PC-9 (cell line): ENCODE data around the gene ZNF578. TPM values are rescaled to one million over a fixed set of nuclear protein-coding genes. Genes with fewer than 3 reads are reported as not detected.

Experiments
- BruUV-seq: library from RNA; stranded (reverse); fragments of 400-500 nt; replicated peaks from 2 replicates; lab custom pipeline; 2021; lab: Mats Ljungman, UMichigan
- CTCF ChIA-PET: fragments of 300-600 bp; sonication (Branson Sonifier 250); formaldehyde crosslinking; loops from one replicate; lab custom pipeline; 2022; ENCODE audit warnings: antibody characterized with exemption; lab: Charles Lee
- POLR2A ChIA-PET: fragments of 300-600 bp; sonication (Branson Sonifier 250); formaldehyde crosslinking; loops from one replicate; lab custom pipeline; 2022; ENCODE audit warnings: antibody characterized with exemption; ENCODE audit not compliant: unreplicated experiment; lab: Charles Lee
- DNase-seq, 2 experiments: peaks; one replicate each; pipeline versions ENCODE4 v3.0.0 to v3.0.0-alpha.2; 2015 to 2022; ENCODE audit warnings: mixed read lengths in 1 of 2
- H2AFZ ChIP-seq: fragments of 200-600 bp; sonication (generic); 2 replicates; pipeline ENCODE4 v1.8.1; 2017; ENCODE audit warnings: antibody characterized with exemption
- H3F3A ChIP-seq: fragments of 200-600 bp; sonication (generic); 2 replicates; pipeline ENCODE4 v1.8.1; 2017; ENCODE audit warnings: antibody characterized with exemption, mild to moderate bottlenecking, low read depth; ENCODE audit not compliant: insufficient read depth
- H3K27ac ChIP-seq: fragments of 200-600 bp; sonication (generic); 2 replicates; pipeline ENCODE4 v1.6.1; 2016; ENCODE audit warnings: mixed run types
- H3K27me3 ChIP-seq: fragments of 200-600 bp; sonication (generic); 2 replicates; pipeline ENCODE4 v1.6.1; 2016; ENCODE audit warnings: low read depth, mixed run types; ENCODE audit not compliant: insufficient read depth
- H3K36me3 ChIP-seq: fragments of 200-600 bp; sonication (generic); 2 replicates; pipeline ENCODE4 v1.6.1; 2016; ENCODE audit warnings: low read depth, mixed run types
- H3K4me1 ChIP-seq: fragments of 200-600 bp; sonication (generic); replicated peaks from 2 replicates; pipeline ENCODE4 v1.6.1; 2016; ENCODE audit warnings: mixed run types; ENCODE audit not compliant: insufficient read depth
- H3K4me2 ChIP-seq: fragments of 200-600 bp; sonication (generic); 2 replicates; pipeline ENCODE4 v1.6.1; 2017; ENCODE audit warnings: mixed run types
- H3K4me3 ChIP-seq: fragments of 200-600 bp; sonication (generic); 2 replicates; pipeline ENCODE4 v1.6.1; 2016; ENCODE audit warnings: mixed run types
- H3K79me2 ChIP-seq: fragments of 200-600 bp; sonication (generic); 2 replicates; pipeline ENCODE4 v1.6.1; 2017; ENCODE audit warnings: low read depth, mixed run types
- H3K9me2 ChIP-seq: fragments of 200-600 bp; sonication (generic); 2 replicates; pipeline ENCODE4 v1.8.1; 2017; ENCODE audit warnings: mild to moderate bottlenecking; ENCODE audit not compliant: insufficient read depth
- H3K9me3 ChIP-seq: fragments of 200-600 bp; sonication (generic); 2 replicates; pipeline ENCODE4 v1.8.1; 2016; ENCODE audit warnings: low read depth; ENCODE audit not compliant: insufficient read depth
- H4K20me1 ChIP-seq: fragments of 200-600 bp; sonication (generic); 2 replicates; pipeline ENCODE4 v1.8.1; 2017; ENCODE audit not compliant: insufficient read depth
- EZH2 ChIP-seq: fragments of 200-600 bp; sonication (generic); IDR thresholded peaks from 2 replicates; pipeline ENCODE4 v1.8.0; 2017; ENCODE audit warnings: antibody characterized with exemption, low read depth
- intact Hi-C: fragments of 100-400 bp; cut with micrococcal nuclease; formaldehyde crosslinking; loops from one replicate; pipeline ENCODE4 v1.10.0; 2022; ENCODE audit not compliant: unreplicated experiment
- total RNA-seq: library from RNA; stranded (reverse); gene quantifications from 2 replicates; pipeline ENCODE4 v1.2.3, GENCODE V29; 2021
- TF ChIP-seq, protein P1 (sequence below): fragments of 200-600 bp; sonication (generic); conservative IDR thresholded peaks from 2 replicates; pipeline ENCODE4 v1.6.1; 2017; ENCODE audit warnings: mixed run types, antibody characterized with exemption, mild to moderate bottlenecking, moderate library complexity

Gene ZNF578
- total RNA-seq, 1 experiment from 2014 or later, result not detected

DNA sequence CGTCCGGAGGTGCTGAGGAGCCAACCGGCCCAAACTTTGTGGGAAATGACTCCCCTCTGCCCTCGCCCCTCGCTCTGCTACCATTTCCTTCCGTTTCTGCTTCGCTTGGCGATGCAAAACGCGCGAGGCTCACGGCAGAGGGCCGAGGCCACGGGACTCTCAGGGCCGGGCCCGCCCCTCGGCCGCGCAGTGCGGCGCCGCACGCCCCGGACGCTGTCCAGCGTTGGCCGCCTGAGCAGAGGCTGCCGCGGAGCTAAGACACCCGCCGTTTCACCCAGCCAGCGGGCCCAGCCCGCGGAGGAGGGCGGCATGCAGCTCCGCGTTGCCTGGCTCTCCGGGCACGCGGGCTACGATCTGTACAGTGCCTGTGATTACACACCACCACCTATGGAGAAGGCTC, 2.1 kb upstream of the ZNF578 start:
- TF ChIP-seq, protein P1, sequence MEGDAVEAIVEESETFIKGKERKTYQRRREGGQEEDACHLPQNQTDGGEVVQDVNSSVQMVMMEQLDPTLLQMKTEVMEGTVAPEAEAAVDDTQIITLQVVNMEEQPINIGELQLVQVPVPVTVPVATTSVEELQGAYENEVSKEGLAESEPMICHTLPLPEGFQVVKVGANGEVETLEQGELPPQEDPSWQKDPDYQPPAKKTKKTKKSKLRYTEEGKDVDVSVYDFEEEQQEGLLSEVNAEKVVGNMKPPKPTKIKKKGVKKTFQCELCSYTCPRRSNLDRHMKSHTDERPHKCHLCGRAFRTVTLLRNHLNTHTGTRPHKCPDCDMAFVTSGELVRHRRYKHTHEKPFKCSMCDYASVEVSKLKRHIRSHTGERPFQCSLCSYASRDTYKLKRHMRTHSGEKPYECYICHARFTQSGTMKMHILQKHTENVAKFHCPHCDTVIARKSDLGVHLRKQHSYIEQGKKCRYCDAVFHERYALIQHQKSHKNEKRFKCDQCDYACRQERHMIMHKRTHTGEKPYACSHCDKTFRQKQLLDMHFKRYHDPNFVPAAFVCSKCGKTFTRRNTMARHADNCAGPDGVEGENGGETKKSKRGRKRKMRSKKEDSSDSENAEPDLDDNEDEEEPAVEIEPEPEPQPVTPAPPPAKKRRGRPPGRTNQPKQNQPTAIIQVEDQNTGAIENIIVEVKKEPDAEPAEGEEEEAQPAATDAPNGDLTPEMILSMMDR, result no peak
- TF ChIP-seq EZH2, result no peak
- Histone ChIP-seq H4K20me1 (no peaks in the 10 kb centered on the region), H3K4me1 (no peaks in the 10 kb centered on the region), H3F3A (no peaks in the 10 kb centered on the region), H3K79me2 (no peaks in the 10 kb centered on the region), H3K4me2 (no peak overlapping the region), H3K9me2 (no peaks in the 10 kb centered on the region), H3K4me3 (no peak overlapping the region), H3K27ac (no peak overlapping the region), H2AFZ (no peak overlapping the region), H3K9me3 (peaks cover 22% of the 10 kb centered on the region), H3K36me3 (no peaks in the 10 kb centered on the region), H3K27me3 (no peaks in the 10 kb centered on the region)
- intact Hi-C loops, result no loop called here
- CTCF ChIA-PET, result no interaction called here
- no TSS peak for BruUV-seq
- no peak for DNase-seq
- POLR2A ChIA-PET, result no interaction called here

DNA sequence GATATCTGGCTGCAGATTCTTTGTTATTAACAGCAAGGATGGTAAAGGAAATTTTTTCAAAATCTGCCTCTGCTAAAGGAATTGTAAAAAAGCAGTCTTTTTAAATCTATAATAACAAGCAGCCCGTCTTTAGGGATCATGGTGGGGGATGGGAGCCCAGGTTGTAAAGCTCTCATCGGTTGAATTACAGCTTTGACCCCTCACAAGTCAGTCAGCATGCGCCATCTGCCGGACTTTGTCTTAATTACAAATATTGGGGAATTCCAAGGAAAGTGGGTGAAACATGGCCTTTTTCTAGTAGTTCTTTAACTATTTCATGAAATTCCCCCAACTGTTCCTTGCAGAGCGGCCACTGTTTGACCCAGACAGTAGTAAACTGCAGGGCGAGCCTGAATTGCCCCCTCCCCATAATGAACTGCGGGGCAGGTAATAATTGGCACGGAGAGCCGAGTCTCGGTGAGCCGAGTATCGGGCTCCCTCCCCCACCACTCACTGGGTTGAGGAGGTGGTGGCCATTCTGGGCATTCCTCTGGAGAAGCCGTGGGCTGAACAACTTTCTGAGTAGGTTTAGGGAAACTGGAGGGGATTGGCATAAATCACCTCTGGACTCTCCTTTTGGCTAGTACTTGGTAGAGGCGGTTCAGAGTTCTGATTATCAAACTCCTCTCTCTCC, 11.6 kb downstream of the ZNF578 start:
- no peak overlapping the region for H3K27ac ChIP-seq
- TF ChIP-seq EZH2, result no peak
- TF ChIP-seq, protein P1, result peak; percentile 61
- peak in 1 of 2 experiments; percentile 22 for DNase-seq
- no peaks in the 10 kb centered on the region for H3K4me1 ChIP-seq
- peaks cover 28% of the 10 kb centered on the region for H3K9me3 ChIP-seq
- no peaks in the 10 kb centered on the region for H3K36me3 ChIP-seq
- no peak overlapping the region for H2AFZ ChIP-seq
- BruUV-seq, result no TSS peak
- H3K79me2 ChIP-seq, result no peaks in the 10 kb centered on the region
- H3F3A ChIP-seq, result no peaks in the 10 kb centered on the region
- H3K4me3 ChIP-seq, result no peak overlapping the region
- ChIA-PET POLR2A (no interaction called here), CTCF (no interaction called here)
- intact Hi-C loops, result no loop called here
- H3K27me3 ChIP-seq, result no peaks in the 10 kb centered on the region
- no peaks in the 10 kb centered on the region for H3K9me2 ChIP-seq
- H4K20me1 ChIP-seq, result no peaks in the 10 kb centered on the region
- no peak overlapping the region for H3K4me2 ChIP-seq

DNA sequence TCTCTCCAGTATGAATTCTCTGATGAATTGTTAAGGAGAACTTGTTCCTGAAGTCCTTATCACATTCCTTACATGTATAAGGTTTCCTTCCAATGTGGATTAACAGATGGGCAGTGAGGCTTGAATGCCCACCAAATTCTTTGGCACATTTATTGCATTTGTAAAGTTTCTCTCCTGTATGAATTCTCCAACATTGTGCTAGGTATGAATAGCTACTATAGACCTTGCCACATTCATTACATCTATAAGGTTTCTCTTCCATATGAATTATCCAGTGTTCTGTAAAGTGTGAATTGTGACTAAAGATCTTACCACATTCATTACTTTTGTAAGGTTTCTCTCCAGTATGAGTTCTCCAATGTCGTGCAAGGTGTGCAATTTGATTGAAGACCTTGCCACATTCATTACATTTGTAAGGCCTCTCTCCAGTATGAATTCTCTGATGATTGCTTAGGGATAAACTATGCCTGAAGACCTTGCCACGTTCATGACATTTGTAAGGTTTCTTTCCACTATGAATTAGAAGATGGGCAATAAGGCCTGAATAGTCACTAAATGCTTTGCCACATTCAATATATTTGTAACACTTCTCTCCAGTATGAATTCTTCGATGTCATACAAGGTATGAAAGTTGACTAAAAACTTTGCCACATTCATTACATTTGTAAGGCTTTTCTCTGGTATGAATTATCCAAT, 20.4 kb downstream of the ZNF578 start:
- H3K27ac ChIP-seq, result no peak overlapping the region
- DNase-seq, result no peak
- ChIA-PET CTCF (no interaction called here), POLR2A (no interaction called here)
- TF ChIP-seq EZH2, result no peak
- TF ChIP-seq, protein P1, result no peak
- no peaks in the 10 kb centered on the region for H4K20me1 ChIP-seq
- H3K9me3 ChIP-seq, result peaks cover 57% of the 10 kb centered on the region
- no peaks in the 10 kb centered on the region for H3K9me2 ChIP-seq
- H3F3A ChIP-seq, result no peaks in the 10 kb centered on the region
- no TSS peak for BruUV-seq
- H3K79me2 ChIP-seq, result no peaks in the 10 kb centered on the region
- H3K4me3 ChIP-seq, result no peak overlapping the region
- H3K4me1 ChIP-seq, result no peaks in the 10 kb centered on the region
- intact Hi-C loops, result no loop called here
- H2AFZ ChIP-seq, result no peak overlapping the region
- H3K36me3 ChIP-seq, result no peaks in the 10 kb centered on the region
- no peak overlapping the region for H3K4me2 ChIP-seq
- H3K27me3 ChIP-seq, result no peaks in the 10 kb centered on the region
